Esophagus squamous epithelium (tissue), 4 donors: ENCODE data around the gene PPM1L.

Experiments used
- POLR2A ChIP-seq, 4 donors: fragments of 450-650 bp; IDR thresholded peaks; one replicate each; pipeline ENCODE4 v1.6.1; 2017; ENCODE audit warnings: antibody characterized with exemption in 4 of 4, mild to moderate bottlenecking in 4 of 4, moderate library complexity in 3 of 4
- TF ChIP-seq, protein P1 (sequence below), 6 experiments: fragments of 450-650 bp in 4 of 6; fragments of 200-600 bp in 2 of 6; sonication (generic) in 2 of 6; IDR thresholded peaks; one replicate each; pipeline ENCODE4 v1.5.1; 2016 to 2019; ENCODE audit warnings: antibody characterized with exemption in 6 of 6, mild to moderate bottlenecking in 4 of 6, moderate library complexity in 4 of 6

DNA sequence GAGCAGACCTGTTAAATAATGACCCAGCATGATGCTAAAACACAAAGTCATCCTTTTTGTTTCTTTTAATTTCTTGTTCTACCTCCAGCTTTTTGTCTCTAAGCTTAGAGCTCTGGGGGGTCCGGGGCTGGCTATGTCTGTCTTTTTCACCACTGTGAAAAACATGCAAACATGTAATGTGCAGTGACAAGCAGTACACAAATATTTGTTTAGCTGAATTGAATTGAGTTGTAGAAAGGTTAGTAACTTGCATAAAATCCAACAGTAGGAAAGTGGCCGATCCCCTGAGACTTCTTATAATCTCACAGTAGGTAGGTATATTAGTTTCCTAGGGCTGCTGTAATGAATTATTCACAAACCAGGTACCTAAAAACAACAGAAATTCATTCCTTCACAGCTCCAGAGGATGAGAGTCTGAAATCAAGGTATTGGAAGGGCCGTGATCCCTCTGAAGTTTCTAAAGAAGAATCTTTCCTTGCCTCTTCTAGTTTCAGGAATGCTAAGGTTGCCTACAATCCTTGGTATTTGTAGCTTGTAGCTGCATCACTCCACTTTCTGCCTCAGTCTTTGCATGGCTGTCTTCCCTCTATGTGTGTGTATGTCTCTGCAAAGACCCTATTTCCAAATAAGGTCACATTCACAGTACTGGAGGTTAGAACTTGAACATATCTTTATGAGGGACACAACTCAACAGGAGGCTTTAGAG is 46.4 kb upstream of the PPM1L start:
- TF ChIP-seq POLR2A (IDR thresholded peaks at IDR 0.05), result no peak
- TF ChIP-seq, protein P1, sequence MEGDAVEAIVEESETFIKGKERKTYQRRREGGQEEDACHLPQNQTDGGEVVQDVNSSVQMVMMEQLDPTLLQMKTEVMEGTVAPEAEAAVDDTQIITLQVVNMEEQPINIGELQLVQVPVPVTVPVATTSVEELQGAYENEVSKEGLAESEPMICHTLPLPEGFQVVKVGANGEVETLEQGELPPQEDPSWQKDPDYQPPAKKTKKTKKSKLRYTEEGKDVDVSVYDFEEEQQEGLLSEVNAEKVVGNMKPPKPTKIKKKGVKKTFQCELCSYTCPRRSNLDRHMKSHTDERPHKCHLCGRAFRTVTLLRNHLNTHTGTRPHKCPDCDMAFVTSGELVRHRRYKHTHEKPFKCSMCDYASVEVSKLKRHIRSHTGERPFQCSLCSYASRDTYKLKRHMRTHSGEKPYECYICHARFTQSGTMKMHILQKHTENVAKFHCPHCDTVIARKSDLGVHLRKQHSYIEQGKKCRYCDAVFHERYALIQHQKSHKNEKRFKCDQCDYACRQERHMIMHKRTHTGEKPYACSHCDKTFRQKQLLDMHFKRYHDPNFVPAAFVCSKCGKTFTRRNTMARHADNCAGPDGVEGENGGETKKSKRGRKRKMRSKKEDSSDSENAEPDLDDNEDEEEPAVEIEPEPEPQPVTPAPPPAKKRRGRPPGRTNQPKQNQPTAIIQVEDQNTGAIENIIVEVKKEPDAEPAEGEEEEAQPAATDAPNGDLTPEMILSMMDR (IDR thresholded peaks at IDR 0.05), result no peak
